ENCODE data around the gene MYLK.

The MYLK gene

GRCh38 chr3:123728991-123729390 is 155.1 kb downstream of the MYLK start:
- no peak overlapping the region for H2BK15ac ChIP-seq (ENCODE audit: low read length)
- H4K8ac ChIP-seq (ENCODE audit: low read depth, low read length) = no peak overlapping the region
- peaks cover 13 to 14% of the 10 kb centered on the region in 2 donors for H3K36me3 ChIP-seq (replicated peaks in 1 of 2; ENCODE audit: control insufficient read depth in 2 of 2, insufficient read depth in 2 of 2, low read length in 2 of 2)
- H3K4me3 ChIP-seq (ENCODE audit: low read length in 2 of 2) = no peak overlapping the region
- H2AK5ac ChIP-seq (ENCODE audit: low read depth, low read length) = no peak overlapping the region
- WGBS, 2 donors (ENCODE audit: extremely low coverage in 2 of 2, insufficient read length in 2 of 2, insufficient replicate concordance in 1 of 2) = no CpG with 5 or more reads among the region's 3 CpGs
- no peak overlapping the region for H3K23ac ChIP-seq (ENCODE audit: low read depth, low read length, poor library complexity)
- DNase-seq (ENCODE audit: low spot score) = no peak
- H3K18ac ChIP-seq (ENCODE audit: low read length) = no peak overlapping the region
- no peak overlapping the region for H3K14ac ChIP-seq (ENCODE audit: low read length)
- no peak overlapping the region for H2BK5ac ChIP-seq (ENCODE audit: low read length)
- no peak overlapping the region for H3K27ac ChIP-seq (replicated peaks; ENCODE audit: low read length)
- no peak overlapping the region for H3K9ac ChIP-seq (ENCODE audit: low read depth, low read length, poor library complexity)
- H3K4ac ChIP-seq (ENCODE audit: low read length) = no peak overlapping the region
- no peaks in the 10 kb centered on the region for H3K79me1 ChIP-seq (ENCODE audit: low read depth, low read length)
- no peak overlapping the region for H3K4me2 ChIP-seq (ENCODE audit: insufficient read depth, low read length, poor library complexity, severe bottlenecking)
- H4K91ac ChIP-seq (ENCODE audit: low read depth, low read length, poor library complexity) = no peak overlapping the region
- no peak overlapping the region for H2BK12ac ChIP-seq (ENCODE audit: low read length)
- H3K27me3 ChIP-seq (ENCODE audit: control insufficient read depth in 3 of 3, insufficient read depth in 3 of 3, low read depth in 1 of 3, low read length in 3 of 3) = no peaks in the 10 kb centered on the region
- H2BK120ac ChIP-seq (ENCODE audit: low read depth, low read length) = no peak overlapping the region
- no peak overlapping the region for H2AFZ ChIP-seq (ENCODE audit: low read length)
- H3K9me3 ChIP-seq (replicated peaks in 1 of 2; ENCODE audit: control insufficient read depth in 2 of 2, insufficient read depth in 1 of 2, low read depth in 1 of 2, low read length in 2 of 2) = peaks cover 0 to 8% of the 10 kb centered on the region in 2 donors
- H3K4me1 ChIP-seq (ENCODE audit: control insufficient read depth in 2 of 2, insufficient read depth in 1 of 2, low read depth in 1 of 2, low read length in 2 of 2) = no peaks in the 10 kb centered on the region

- Histone ChIP-seq H3K9ac (ENCODE audit: low read depth, low read length, poor library complexity) (no peak overlapping the region), H2BK120ac (ENCODE audit: low read depth, low read length) (no peak overlapping the region), H3K9me3 (replicated peaks in 1 of 2; ENCODE audit: control insufficient read depth in 2 of 2, insufficient read depth in 1 of 2, low read depth in 1 of 2, low read length in 2 of 2) (peaks cover 0 to 8% of the 10 kb centered on the region in 2 donors), H4K91ac (ENCODE audit: low read depth, low read length, poor library complexity) (no peak overlapping the region), H2BK5ac (ENCODE audit: low read length) (no peak overlapping the region), H2BK15ac (ENCODE audit: low read length) (no peak overlapping the region), H3K18ac (ENCODE audit: low read length) (no peak overlapping the region), H3K4me1 (ENCODE audit: control insufficient read depth in 2 of 2, insufficient read depth in 1 of 2, low read depth in 1 of 2, low read length in 2 of 2) (peaks cover 0 to 3% of the 10 kb centered on the region in 2 donors), H3K4me3 (ENCODE audit: low read length in 2 of 2) (no peak overlapping the region), H3K79me1 (ENCODE audit: low read depth, low read length) (no peaks in the 10 kb centered on the region), H3K27me3 (ENCODE audit: control insufficient read depth in 3 of 3, insufficient read depth in 3 of 3, low read depth in 1 of 3, low read length in 3 of 3) (no peaks in the 10 kb centered on the region), H2BK12ac (ENCODE audit: low read length) (no peak overlapping the region), H3K23ac (ENCODE audit: low read depth, low read length, poor library complexity) (no peak overlapping the region), H2AFZ (ENCODE audit: low read length) (no peak overlapping the region), H2AK5ac (ENCODE audit: low read depth, low read length) (no peak overlapping the region), H3K36me3 (replicated peaks in 1 of 2; ENCODE audit: control insufficient read depth in 2 of 2, insufficient read depth in 2 of 2, low read length in 2 of 2) (peaks cover 6 to 9% of the 10 kb centered on the region in 2 donors), H3K14ac (ENCODE audit: low read length) (no peak overlapping the region), H3K4ac (ENCODE audit: low read length) (no peak overlapping the region), H3K4me2 (ENCODE audit: insufficient read depth, low read length, poor library complexity, severe bottlenecking) (no peak overlapping the region), H4K8ac (ENCODE audit: low read depth, low read length) (no peak overlapping the region), H3K27ac (replicated peaks; ENCODE audit: low read length) (no peak overlapping the region)
- no CpG with 5 or more reads among the region's 2 CpGs for whole genome bisulfite sequencing, 2 donors (ENCODE audit: extremely low coverage in 2 of 2, insufficient read length in 2 of 2, insufficient replicate concordance in 1 of 2)
- DNase-seq (ENCODE audit: low spot score) = no peak
Measured at GRCh38 chr3:123728014-123728413, 156.1 kb downstream of the MYLK start.

- Histone ChIP-seq H4K8ac (ENCODE audit: low read depth, low read length) (no peak overlapping the region), H2BK5ac (ENCODE audit: low read length) (peak overlapping the region; percentile 57), H3K79me1 (ENCODE audit: low read depth, low read length) (no peaks in the 10 kb centered on the region), H2BK12ac (ENCODE audit: low read length) (no peak overlapping the region), H3K18ac (ENCODE audit: low read length) (no peak overlapping the region), H3K4me3 (ENCODE audit: low read length in 2 of 2) (no peak overlapping the region), H3K9me3 (replicated peaks in 1 of 2; ENCODE audit: control insufficient read depth in 2 of 2, insufficient read depth in 1 of 2, low read depth in 1 of 2, low read length in 2 of 2) (peaks cover 0 to 8% of the 10 kb centered on the region in 2 donors), H3K4me1 (ENCODE audit: control insufficient read depth in 2 of 2, insufficient read depth in 1 of 2, low read depth in 1 of 2, low read length in 2 of 2) (peaks cover 0 to 3% of the 10 kb centered on the region in 2 donors), H2BK120ac (ENCODE audit: low read depth, low read length) (no peak overlapping the region), H3K9ac (ENCODE audit: low read depth, low read length, poor library complexity) (peak overlapping the region; percentile 9), H3K36me3 (replicated peaks in 1 of 2; ENCODE audit: control insufficient read depth in 2 of 2, insufficient read depth in 2 of 2, low read length in 2 of 2) (peaks cover 0 to 7% of the 10 kb centered on the region in 2 donors), H3K4ac (ENCODE audit: low read length) (no peak overlapping the region), H3K27me3 (ENCODE audit: control insufficient read depth in 3 of 3, insufficient read depth in 3 of 3, low read depth in 1 of 3, low read length in 3 of 3) (no peaks in the 10 kb centered on the region), H3K4me2 (ENCODE audit: insufficient read depth, low read length, poor library complexity, severe bottlenecking) (no peak overlapping the region), H2AK5ac (ENCODE audit: low read depth, low read length) (peak overlapping the region; percentile 17), H2AFZ (ENCODE audit: low read length) (no peak overlapping the region), H4K91ac (ENCODE audit: low read depth, low read length, poor library complexity) (no peak overlapping the region), H2BK15ac (ENCODE audit: low read length) (no peak overlapping the region), H3K23ac (ENCODE audit: low read depth, low read length, poor library complexity) (no peak overlapping the region), H3K14ac (ENCODE audit: low read length) (peak overlapping the region; percentile 10), H3K27ac (replicated peaks; ENCODE audit: low read length) (no peak overlapping the region)
- WGBS, 2 donors (ENCODE audit: extremely low coverage in 2 of 2, insufficient read length in 2 of 2, insufficient replicate concordance in 1 of 2) = no CpG with 5 or more reads among the region's 11 CpGs
- no peak for DNase-seq (ENCODE audit: low spot score)
Measured at GRCh38 chr3:123725652-123726400, 158.3 kb downstream of the MYLK start.

- H3K23ac ChIP-seq (ENCODE audit: low read depth, low read length, poor library complexity) = no peak overlapping the region
- no peak overlapping the region for H3K27ac ChIP-seq (replicated peaks; ENCODE audit: low read length)
- H3K79me1 ChIP-seq (ENCODE audit: low read depth, low read length) = no peaks in the 10 kb centered on the region
- no peak overlapping the region for H3K4me2 ChIP-seq (ENCODE audit: insufficient read depth, low read length, poor library complexity, severe bottlenecking)
- H2AFZ ChIP-seq (ENCODE audit: low read length) = peak overlapping the region; percentile 73
- H3K4me1 ChIP-seq (ENCODE audit: control insufficient read depth in 2 of 2, insufficient read depth in 1 of 2, low read depth in 1 of 2, low read length in 2 of 2) = peaks cover 0 to 3% of the 10 kb centered on the region in 2 donors
- no peak overlapping the region for H2BK15ac ChIP-seq (ENCODE audit: low read length)
- H3K36me3 ChIP-seq (replicated peaks in 1 of 2; ENCODE audit: control insufficient read depth in 2 of 2, insufficient read depth in 2 of 2, low read length in 2 of 2) = peaks cover 0 to 7% of the 10 kb centered on the region in 2 donors
- H4K91ac ChIP-seq (ENCODE audit: low read depth, low read length, poor library complexity) = no peak overlapping the region
- no peak overlapping the region for H3K9ac ChIP-seq (ENCODE audit: low read depth, low read length, poor library complexity)
- H4K8ac ChIP-seq (ENCODE audit: low read depth, low read length) = no peak overlapping the region
- no peak overlapping the region for H2AK5ac ChIP-seq (ENCODE audit: low read depth, low read length)
- H3K9me3 ChIP-seq (replicated peaks in 1 of 2; ENCODE audit: control insufficient read depth in 2 of 2, insufficient read depth in 1 of 2, low read depth in 1 of 2, low read length in 2 of 2) = peaks cover 0 to 5% of the 10 kb centered on the region in 2 donors
- DNase-seq (ENCODE audit: low spot score) = no peak
- no peak overlapping the region for H3K14ac ChIP-seq (ENCODE audit: low read length)
- WGBS, 2 donors (ENCODE audit: extremely low coverage in 2 of 2, insufficient read length in 2 of 2, insufficient replicate concordance in 1 of 2) = no CpG with 5 or more reads among the region's 3 CpGs
- no peak overlapping the region for H3K18ac ChIP-seq (ENCODE audit: low read length)
- H2BK120ac ChIP-seq (ENCODE audit: low read depth, low read length) = no peak overlapping the region
- no peak overlapping the region for H2BK5ac ChIP-seq (ENCODE audit: low read length)
- H2BK12ac ChIP-seq (ENCODE audit: low read length) = no peak overlapping the region
- no peak overlapping the region for H3K4me3 ChIP-seq (ENCODE audit: low read length in 2 of 2)
- no peak overlapping the region for H3K4ac ChIP-seq (ENCODE audit: low read length)
- no peaks in the 10 kb centered on the region for H3K27me3 ChIP-seq (ENCODE audit: control insufficient read depth in 3 of 3, insufficient read depth in 3 of 3, low read depth in 1 of 3, low read length in 3 of 3)
Measured at GRCh38 chr3:123724306-123724705, 159.8 kb downstream of the MYLK start.

Data from neuronal stem cell (in vitro differentiated cells).